ENCODE measurements around the gene PILRB.

DNA sequence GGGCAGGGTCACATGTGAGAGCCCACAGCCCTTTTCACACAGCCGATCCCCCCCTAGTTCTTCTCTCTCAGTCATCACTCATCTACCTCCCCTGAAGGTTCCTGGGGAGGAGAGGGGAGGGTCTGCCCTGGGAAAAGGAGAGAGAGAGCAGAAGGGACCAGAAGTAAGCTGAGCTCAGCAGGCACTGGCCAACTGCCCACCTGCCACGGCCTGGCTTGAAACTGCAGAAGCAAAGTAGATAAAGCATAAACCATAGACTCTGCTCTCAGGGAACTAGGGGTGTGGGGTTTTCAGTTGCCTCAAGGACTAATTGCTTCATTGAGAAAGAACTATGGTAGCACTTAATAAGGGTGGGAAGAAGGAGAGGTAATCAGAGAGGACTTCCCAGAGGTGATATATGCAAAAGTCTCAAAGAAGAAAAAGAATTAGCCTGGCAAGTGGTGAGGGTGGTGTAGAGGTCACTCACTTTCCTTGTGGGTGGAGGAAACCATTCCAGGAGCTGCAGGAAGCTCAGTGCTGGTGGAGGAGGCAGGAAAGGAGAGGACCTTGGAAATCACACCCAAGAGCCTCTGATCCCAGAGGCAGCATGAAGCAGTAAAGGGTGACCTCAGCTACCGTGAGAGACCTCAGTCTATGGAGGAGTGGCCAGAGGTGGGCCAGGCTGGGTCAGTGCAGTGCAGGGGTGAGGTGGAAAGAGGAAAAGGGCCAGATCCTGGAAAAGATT, 32.5 kb downstream of the PILRB start:
- TF ChIP-seq, protein P1, sequence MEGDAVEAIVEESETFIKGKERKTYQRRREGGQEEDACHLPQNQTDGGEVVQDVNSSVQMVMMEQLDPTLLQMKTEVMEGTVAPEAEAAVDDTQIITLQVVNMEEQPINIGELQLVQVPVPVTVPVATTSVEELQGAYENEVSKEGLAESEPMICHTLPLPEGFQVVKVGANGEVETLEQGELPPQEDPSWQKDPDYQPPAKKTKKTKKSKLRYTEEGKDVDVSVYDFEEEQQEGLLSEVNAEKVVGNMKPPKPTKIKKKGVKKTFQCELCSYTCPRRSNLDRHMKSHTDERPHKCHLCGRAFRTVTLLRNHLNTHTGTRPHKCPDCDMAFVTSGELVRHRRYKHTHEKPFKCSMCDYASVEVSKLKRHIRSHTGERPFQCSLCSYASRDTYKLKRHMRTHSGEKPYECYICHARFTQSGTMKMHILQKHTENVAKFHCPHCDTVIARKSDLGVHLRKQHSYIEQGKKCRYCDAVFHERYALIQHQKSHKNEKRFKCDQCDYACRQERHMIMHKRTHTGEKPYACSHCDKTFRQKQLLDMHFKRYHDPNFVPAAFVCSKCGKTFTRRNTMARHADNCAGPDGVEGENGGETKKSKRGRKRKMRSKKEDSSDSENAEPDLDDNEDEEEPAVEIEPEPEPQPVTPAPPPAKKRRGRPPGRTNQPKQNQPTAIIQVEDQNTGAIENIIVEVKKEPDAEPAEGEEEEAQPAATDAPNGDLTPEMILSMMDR (IDR thresholded peaks at IDR 0.05) = no peak
- TF ChIP-seq POLR2A (IDR thresholded peaks at IDR 0.05) = no peak

Measured in body of pancreas (tissue), 4 donors.